ENCODE data around the gene OR14A16.

OR14A16 gene

DNA sequence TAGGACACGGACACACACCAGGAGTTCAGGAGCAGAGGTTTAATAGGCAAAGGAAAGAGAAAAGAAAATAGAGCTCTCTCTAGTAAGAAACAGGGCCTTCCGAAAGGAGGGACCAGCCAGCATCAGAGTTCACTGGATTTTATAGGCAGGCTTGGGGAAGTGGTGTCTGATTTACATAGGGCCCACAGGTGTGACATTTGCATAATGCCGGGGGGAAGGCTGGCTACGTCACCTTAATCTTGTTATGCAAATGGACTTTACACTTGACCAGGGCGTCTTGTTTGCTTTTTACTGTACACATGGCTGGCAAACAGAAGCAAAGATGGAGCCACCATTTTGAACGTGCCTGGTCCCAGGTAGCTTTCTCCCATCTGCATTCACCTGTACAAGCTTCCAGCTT is at the start of gene OR14A16:
Gene OR14A16 (minus strand): TSS at position 97 of the 400 bp plus-strand sequence. CDS start 8,390 bp downstream, outside the sequence.
- DNase-seq (ENCODE audit: low spot score), result no peak

GRCh38 chr1:247865416-247865815 is 41.5 kb upstream of the OR14A16 start:
- DNase-seq (ENCODE audit: low spot score), result no peak
- TF ChIP-seq, protein P1, sequence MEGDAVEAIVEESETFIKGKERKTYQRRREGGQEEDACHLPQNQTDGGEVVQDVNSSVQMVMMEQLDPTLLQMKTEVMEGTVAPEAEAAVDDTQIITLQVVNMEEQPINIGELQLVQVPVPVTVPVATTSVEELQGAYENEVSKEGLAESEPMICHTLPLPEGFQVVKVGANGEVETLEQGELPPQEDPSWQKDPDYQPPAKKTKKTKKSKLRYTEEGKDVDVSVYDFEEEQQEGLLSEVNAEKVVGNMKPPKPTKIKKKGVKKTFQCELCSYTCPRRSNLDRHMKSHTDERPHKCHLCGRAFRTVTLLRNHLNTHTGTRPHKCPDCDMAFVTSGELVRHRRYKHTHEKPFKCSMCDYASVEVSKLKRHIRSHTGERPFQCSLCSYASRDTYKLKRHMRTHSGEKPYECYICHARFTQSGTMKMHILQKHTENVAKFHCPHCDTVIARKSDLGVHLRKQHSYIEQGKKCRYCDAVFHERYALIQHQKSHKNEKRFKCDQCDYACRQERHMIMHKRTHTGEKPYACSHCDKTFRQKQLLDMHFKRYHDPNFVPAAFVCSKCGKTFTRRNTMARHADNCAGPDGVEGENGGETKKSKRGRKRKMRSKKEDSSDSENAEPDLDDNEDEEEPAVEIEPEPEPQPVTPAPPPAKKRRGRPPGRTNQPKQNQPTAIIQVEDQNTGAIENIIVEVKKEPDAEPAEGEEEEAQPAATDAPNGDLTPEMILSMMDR (IDR thresholded peaks at IDR 0.05; ENCODE audit: extremely low read depth, missing control alignments), result no peak

More for the DNA sequence above, at the start of gene OR14A16:
- TF ChIP-seq, protein P1 (IDR thresholded peaks at IDR 0.05; ENCODE audit: extremely low read depth, missing control alignments), result no peak

DNA sequence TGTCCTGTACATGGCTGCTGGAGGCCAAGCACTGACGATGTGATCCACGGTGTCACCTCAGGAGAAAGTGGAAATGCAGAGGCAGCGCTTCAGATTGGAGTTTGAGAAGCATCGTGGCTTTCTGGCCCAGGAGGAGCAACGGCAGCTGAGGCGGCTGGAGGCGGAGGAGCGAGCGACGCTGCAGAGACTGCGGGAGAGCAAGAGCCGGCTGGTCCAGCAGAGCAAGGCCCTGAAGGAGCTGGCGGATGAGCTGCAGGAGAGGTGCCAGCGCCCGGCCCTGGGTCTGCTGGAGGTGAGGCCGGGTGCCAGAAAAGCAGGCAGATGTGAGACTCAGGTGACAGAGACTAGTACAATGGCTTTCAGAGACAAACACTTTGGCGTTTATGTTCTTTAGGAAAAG is 40.7 kb upstream of the OR14A16 start:
- TF ChIP-seq, protein P1 (IDR thresholded peaks at IDR 0.05; ENCODE audit: extremely low read depth, missing control alignments), result no peak
- no peak for DNase-seq (ENCODE audit: low spot score)

- no peak for DNase-seq (ENCODE audit: low spot score)
- TF ChIP-seq, protein P1 (IDR thresholded peaks at IDR 0.05; ENCODE audit: extremely low read depth, missing control alignments), result no peak
Observed at GRCh38 chr1:247862756-247863155, 38.8 kb upstream of the OR14A16 start.

DNA sequence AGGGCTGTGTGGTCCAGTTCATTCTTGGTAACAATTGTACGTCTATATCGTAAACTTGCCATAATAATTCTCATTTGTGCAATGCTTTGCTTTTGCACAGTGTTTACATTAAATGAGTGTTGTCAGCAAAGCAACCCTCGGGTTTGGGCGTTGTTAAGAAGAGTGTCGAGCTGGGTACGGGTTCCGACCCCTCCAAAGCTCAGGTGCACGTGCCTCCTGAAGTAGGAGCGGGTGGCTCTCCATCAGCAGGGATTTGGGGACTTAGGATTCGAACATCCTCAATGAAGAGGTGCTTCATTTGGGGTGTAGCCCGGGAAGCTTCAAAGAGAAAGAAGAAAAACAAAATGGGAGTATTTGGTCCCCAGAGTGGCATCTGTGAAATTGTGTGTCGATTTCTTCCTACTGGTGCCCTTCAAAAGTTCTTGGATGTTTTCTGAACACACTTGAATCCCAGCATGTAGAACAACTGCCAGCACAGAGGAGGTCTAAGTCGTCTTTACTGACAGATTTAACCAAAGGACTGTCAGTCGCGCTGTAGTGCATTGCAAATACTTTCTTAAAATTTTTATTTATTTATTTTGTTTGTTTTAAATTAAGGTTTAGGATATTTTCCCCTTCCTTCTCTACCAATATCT is 34.2 kb upstream of the OR14A16 start:
- TF ChIP-seq, protein P1 (IDR thresholded peaks at IDR 0.05; ENCODE audit: extremely low read depth, missing control alignments), result no peak
- peak; percentile 21 for DNase-seq (ENCODE audit: low spot score)

- TF ChIP-seq, protein P1 (IDR thresholded peaks at IDR 0.05; ENCODE audit: extremely low read depth, missing control alignments), result peak; percentile 20
- DNase-seq (ENCODE audit: low spot score), result peak; percentile 42
Observed at GRCh38 chr1:247857069-247857984, 33.4 kb upstream of the OR14A16 start, which contains the start of gene TRIM58. Gene TRIM58 (plus strand): TSS chr1:247857187. CDS start chr1:247857247, 60 bp downstream.

- TF ChIP-seq, protein P1 (IDR thresholded peaks at IDR 0.05; ENCODE audit: extremely low read depth, missing control alignments), result no peak
- DNase-seq (ENCODE audit: low spot score), result no peak
Observed at GRCh38 chr1:247855911-247856310, 32.0 kb upstream of the OR14A16 start.
